ENCODE data around the gene PGM1. TPM values are rescaled to one million over a fixed set of nuclear protein-coding genes. Genes with fewer than 3 reads are reported as not detected.

The PGM1 gene
- polyA plus RNA-seq, 1 donor from 2014 or later: 24.7 TPM

DNA sequence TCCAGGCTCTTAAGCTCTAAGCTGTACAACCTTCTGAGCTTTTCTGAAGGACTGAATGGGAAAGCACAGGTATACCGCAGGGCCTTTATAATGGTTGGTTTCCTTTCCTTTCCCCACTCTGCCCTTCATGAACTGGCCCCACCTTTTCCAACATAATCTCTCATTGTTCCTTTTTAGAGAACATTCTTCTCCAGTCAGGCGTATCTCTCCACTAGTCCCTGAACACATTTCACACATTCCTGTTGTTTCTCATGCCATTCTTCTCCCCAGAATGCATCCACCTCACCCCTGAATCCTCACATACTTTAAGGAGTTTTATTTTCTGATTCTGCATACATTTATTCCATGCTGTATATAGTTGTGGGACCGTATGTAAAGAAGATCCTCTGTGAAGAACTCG, 41.3 kb downstream of the PGM1 start:
- Mint-ChIP-seq H3K9me3 (no peaks in the 10 kb centered on the region), H3K4me1 (no peaks in the 10 kb centered on the region), H3K27me3 (no peaks in the 10 kb centered on the region), H3K27ac (peak overlapping the region in 1 of 3 donors; percentile 29), H3K36me3 (peaks cover 20% of the 10 kb centered on the region), H3K4me3 (no peak overlapping the region)

DNA sequence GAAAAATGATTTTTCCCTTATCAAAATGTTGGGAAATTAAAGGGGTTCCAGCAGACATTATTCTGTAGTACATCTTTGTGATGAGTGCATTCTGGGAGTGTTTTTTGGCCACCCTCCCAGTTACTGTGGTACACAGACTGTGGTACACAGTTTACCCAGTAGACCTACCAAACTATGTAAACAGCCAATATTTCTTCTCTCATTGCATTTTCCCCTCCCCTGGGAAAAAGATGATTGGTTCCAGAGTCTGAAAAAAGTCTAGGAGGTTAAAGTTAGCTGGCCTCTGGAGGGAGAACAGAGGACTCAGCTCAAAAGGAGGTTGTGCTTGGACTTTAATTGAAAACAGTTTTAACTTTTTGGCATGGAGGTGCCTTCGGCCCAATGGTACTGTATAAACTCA, 42.5 kb downstream of the PGM1 start:
- no peaks in the 10 kb centered on the region for H3K27me3 Mint-ChIP-seq
- H3K9me3 Mint-ChIP-seq: no peaks in the 10 kb centered on the region
- H3K4me3 Mint-ChIP-seq: no peak overlapping the region
- peaks cover 23% of the 10 kb centered on the region for H3K36me3 Mint-ChIP-seq
- no peaks in the 10 kb centered on the region for H3K4me1 Mint-ChIP-seq
- peak overlapping the region in 1 of 3 donors; percentile 29 for H3K27ac Mint-ChIP-seq

DNA sequence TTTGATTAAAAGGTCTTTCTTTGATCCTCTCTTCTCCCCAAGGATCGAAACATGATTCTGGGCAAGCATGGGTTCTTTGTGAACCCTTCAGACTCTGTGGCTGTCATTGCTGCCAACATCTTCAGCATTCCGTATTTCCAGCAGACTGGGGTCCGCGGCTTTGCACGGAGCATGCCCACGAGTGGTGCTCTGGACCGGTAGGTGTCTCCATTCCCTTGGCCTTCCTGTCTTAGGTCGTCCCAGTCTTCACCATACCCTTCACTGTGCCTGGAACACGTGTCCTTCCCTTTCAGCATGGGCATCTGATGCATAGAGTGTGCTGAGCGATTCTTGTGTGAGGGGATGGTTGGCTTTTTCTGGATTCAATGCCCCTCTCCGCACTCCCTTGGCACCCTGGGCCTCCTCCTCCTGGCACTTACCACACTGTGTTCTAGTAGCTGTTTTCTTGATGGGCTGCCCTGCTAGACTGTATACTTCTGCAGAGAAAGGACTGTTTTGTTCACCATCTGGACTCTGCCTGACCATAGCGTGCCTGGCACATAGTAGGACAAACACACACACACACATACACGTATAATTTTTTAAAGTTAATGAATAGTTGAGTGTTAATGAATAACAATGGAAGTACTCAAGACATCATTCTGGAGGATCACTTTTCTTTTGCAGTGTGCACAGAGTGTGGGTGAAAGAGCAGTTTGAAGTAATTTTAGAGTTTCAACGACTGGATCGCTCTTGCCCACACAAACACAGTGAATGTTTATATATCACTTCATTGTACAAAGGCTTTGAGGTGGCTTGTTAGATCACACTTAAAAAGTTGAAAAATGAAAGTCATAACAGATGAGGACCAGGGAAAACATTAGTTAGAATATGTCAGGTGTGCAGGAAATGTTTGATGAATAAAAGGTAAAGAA, 43.2 kb downstream of the PGM1 start:
- Mint-ChIP-seq H3K4me1 (no peaks in the 10 kb centered on the region), H3K27ac (no peak overlapping the region), H3K36me3 (peaks cover 29% of the 10 kb centered on the region), H3K27me3 (no peaks in the 10 kb centered on the region), H3K9me3 (no peaks in the 10 kb centered on the region), H3K4me3 (no peak overlapping the region)

DNA sequence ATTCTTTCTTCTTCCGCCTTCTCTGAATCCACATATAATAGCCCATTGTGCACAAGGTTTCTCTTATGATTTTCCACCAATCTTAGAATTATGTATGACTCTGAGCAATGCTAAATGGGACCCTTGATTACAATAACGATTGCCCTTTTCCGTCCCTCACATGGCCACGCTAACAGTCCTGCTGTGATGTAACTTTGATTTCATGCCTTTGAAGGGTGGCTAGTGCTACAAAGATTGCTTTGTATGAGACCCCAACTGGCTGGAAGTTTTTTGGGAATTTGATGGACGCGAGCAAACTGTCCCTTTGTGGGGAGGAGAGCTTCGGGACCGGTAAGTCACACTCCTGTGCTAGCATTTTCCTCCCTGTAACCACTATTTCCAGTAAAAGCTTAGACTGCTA, 45.3 kb downstream of the PGM1 start:
- H3K4me3 Mint-ChIP-seq: no peak overlapping the region
- H3K9me3 Mint-ChIP-seq: no peaks in the 10 kb centered on the region
- H3K36me3 Mint-ChIP-seq: peaks cover 23% of the 10 kb centered on the region
- H3K27me3 Mint-ChIP-seq: no peaks in the 10 kb centered on the region
- no peaks in the 10 kb centered on the region for H3K4me1 Mint-ChIP-seq
- H3K27ac Mint-ChIP-seq: no peak overlapping the region

DNA sequence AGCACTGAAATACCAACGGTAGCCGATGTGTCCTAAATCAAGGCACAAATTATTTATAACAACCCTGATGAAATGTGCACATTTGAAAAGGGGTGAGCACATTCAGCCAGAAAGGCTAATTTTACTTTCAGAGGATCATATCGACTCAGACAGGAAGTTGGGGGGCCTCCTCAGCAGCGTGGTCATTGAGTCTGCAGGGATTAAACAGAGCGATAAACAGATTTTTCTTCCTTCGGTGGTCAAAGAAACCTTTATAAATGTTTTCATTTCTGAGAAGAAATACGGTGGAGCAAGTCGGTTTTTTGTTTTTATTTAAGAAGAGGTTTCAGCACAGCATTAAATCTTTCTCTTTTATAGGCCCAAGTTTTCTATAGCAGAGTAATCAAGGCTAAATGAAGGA, 45.7 kb downstream of the PGM1 start:
- Mint-ChIP-seq H3K27me3 (no peaks in the 10 kb centered on the region), H3K4me1 (no peaks in the 10 kb centered on the region), H3K27ac (no peak overlapping the region), H3K9me3 (no peaks in the 10 kb centered on the region), H3K4me3 (no peak overlapping the region), H3K36me3 (peaks cover 26% of the 10 kb centered on the region)

DNA sequence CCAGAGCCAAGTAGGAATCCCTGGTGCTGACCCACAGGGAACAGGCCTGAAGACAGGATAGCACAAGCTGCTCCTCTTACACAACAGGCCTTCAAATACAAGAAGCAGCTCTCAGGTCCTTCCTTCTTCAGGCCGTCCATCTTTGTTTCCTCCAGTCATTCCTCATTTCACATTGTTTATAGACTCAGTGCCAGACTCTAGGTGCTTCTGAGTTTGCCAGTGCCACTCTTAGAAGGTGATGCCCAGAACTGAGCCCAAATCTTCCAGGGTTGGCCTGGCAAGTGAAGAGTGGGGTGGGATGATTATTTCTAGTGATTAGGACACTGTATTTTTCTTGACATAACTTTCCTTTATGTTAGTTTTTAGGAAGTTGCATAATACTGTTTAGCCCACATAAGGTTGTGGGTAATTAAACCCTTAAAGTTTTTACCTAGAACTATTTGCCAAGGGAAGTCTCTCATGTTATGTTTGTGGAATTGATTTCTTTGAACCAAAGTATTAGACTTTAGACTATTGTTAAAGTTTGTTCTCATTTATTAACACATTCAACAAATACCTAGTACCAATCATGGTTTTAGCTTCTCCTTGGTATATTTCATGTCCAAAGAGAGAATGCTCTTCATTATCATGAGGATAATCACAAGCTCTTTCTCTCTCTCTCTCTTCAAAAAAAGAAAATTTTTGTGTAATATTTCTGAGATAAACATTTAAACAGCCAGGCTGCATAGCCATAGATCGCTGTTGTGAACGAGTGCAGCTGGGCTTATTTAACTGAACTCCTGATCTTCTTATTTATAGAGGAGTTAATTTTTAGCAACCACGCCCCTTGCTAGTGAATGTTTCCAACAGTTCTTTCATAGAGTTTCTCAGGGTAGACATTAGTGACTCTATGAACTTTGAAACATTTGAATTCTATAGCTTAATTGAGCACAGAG, 47.7 kb downstream of the PGM1 start:
- Mint-ChIP-seq H3K27me3 (no peaks in the 10 kb centered on the region), H3K36me3 (peaks cover 26% of the 10 kb centered on the region), H3K27ac (no peak overlapping the region), H3K9me3 (no peaks in the 10 kb centered on the region), H3K4me1 (no peaks in the 10 kb centered on the region), H3K4me3 (no peak overlapping the region)

DNA sequence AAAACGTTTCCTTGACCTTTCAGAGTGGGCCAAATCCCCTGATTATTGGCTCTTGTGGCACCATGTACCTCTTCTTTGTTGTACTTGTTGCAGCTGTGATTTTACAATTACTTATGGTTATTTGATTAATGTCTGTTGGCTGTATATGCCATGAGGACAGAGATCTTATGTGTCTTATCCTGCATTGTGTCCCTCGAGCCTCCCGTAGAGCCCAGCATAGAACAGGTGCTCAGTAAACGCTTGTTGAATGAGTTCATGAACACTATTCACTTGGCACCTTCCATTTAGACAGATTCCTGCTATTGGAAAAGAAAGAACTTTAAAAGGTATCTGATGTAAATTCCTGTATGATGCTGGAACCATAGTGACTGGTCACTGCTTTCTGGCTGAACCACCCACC, 48.4 kb downstream of the PGM1 start:
- H3K4me1 Mint-ChIP-seq: no peaks in the 10 kb centered on the region
- no peaks in the 10 kb centered on the region for H3K9me3 Mint-ChIP-seq
- no peak overlapping the region for H3K27ac Mint-ChIP-seq
- no peak overlapping the region for H3K4me3 Mint-ChIP-seq
- H3K36me3 Mint-ChIP-seq: peaks cover 24% of the 10 kb centered on the region
- no peaks in the 10 kb centered on the region for H3K27me3 Mint-ChIP-seq

DNA sequence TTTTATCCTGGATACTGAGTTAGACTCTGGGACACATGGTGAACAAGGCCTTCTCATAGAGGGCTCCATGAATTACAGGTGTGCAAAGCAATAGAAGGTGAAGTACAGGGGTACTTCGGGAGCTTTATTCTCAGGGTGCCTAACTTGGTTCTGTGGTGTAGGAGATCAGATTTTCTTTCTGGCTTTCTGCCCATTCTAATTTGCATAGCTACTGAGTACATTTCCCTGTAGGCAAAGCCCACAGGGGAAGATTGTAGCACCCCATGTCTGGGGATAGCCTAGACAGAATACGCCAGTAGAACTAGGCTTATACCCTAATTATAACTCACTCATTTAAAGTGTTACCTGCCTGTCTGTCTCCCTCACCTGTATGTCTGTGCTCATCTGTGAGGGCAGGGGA, 49.7 kb downstream of the PGM1 start:
- Mint-ChIP-seq H3K36me3 (peaks cover 17% of the 10 kb centered on the region), H3K9me3 (no peaks in the 10 kb centered on the region)

DNA sequence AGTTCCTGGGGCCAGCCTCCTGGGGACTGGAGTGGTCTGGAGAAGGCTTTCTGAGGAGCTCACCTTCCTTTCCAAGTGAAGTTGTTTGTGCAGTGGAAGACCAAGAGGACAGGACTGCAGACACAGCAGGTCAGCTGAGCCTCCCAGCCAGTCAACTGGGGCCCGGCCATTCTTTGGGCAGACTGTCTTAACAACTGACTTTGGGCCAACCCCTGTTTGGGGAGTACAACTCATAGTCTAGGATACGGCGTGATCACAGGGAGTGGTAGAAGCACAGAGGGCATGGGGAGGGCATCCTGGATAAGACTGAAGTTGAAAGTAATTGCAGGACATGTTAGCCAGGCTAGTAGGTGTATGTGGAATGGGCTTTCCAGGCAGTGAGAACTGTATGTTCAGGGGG, 50.3 kb downstream of the PGM1 start:
- H3K27me3 Mint-ChIP-seq: no peaks in the 10 kb centered on the region
- H3K4me1 Mint-ChIP-seq: no peaks in the 10 kb centered on the region
- peaks cover 20% of the 10 kb centered on the region for H3K36me3 Mint-ChIP-seq
- H3K27ac Mint-ChIP-seq: no peak overlapping the region
- no peak overlapping the region for H3K4me3 Mint-ChIP-seq
- no peaks in the 10 kb centered on the region for H3K9me3 Mint-ChIP-seq

More for the DNA sequence above, 49.7 kb downstream of the PGM1 start:
- no peaks in the 10 kb centered on the region for H3K4me1 Mint-ChIP-seq
- H3K27ac Mint-ChIP-seq: no peak overlapping the region
- no peaks in the 10 kb centered on the region for H3K27me3 Mint-ChIP-seq
- H3K4me3 Mint-ChIP-seq: no peak overlapping the region

DNA sequence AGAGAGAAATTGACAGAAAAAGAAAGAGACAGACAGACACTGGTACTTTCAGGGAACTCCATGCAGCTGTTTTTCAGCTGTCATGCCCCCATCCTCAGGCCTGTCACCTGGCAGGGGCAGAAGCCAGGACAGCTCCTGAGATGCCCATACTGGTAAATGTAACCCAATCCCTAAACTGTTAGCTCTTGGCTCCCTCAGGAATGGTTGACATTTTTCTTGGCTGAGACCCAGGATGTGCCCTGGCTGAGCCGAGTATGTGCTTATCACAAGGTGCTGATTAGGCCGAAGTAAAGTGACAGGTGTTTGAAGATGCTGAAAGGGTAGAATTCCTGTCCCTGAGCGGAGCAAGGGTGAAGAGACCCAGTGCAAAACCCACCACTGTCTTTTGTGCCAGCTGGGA, 50.7 kb downstream of the PGM1 start:
- no peaks in the 10 kb centered on the region for H3K4me1 Mint-ChIP-seq
- H3K9me3 Mint-ChIP-seq: no peaks in the 10 kb centered on the region
- H3K4me3 Mint-ChIP-seq: no peak overlapping the region
- H3K27ac Mint-ChIP-seq: no peak overlapping the region
- peaks cover 20% of the 10 kb centered on the region for H3K36me3 Mint-ChIP-seq
- no peaks in the 10 kb centered on the region for H3K27me3 Mint-ChIP-seq

DNA sequence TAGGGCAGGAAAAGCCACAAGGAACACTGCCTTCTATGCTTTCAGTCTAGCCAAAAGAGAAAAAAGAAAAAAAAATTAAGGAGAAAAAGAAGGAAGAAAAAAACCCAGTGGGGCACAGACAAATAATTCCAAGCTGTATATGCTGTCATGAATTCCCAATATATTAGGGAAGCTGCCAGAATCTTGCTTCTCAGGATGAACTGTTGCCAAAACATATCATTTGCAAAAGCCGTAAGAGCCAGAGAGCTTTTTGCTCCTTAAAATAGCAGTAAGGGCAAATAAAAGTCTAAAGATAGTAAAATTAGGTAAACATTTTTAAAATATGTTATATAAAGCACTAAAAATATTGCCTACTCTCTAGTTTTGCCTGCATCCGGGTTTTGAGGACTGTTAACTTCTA, 52.1 kb downstream of the PGM1 start:
- H3K27ac Mint-ChIP-seq: no peak overlapping the region
- H3K4me3 Mint-ChIP-seq: no peak overlapping the region
- H3K9me3 Mint-ChIP-seq: no peaks in the 10 kb centered on the region
- H3K36me3 Mint-ChIP-seq: peaks cover 22% of the 10 kb centered on the region
- H3K27me3 Mint-ChIP-seq: no peaks in the 10 kb centered on the region
- no peaks in the 10 kb centered on the region for H3K4me1 Mint-ChIP-seq

DNA sequence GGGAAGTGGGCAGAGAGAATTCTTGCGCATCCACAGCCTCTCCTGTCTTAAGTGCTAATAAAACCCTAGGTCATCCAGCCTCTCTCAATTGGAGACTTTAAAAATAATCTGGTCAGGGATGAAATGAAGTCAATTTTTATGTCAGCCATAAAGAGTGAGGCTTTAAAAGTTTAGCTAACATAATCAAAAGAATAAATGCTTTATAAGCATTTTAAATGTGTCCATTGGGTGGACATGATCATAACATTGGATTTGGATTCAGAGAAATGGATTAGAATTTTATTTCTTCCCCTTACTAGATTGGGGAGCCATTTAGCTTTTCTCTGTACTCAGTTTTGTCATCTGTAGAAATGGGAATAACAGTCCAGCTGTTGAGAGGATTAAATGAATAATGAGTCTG, 55.5 kb downstream of the PGM1 start:
- Mint-ChIP-seq H3K4me3 (no peak overlapping the region), H3K9me3 (no peaks in the 10 kb centered on the region), H3K4me1 (no peaks in the 10 kb centered on the region), H3K27me3 (no peaks in the 10 kb centered on the region), H3K36me3 (peaks cover 18% of the 10 kb centered on the region), H3K27ac (no peak overlapping the region)

DNA sequence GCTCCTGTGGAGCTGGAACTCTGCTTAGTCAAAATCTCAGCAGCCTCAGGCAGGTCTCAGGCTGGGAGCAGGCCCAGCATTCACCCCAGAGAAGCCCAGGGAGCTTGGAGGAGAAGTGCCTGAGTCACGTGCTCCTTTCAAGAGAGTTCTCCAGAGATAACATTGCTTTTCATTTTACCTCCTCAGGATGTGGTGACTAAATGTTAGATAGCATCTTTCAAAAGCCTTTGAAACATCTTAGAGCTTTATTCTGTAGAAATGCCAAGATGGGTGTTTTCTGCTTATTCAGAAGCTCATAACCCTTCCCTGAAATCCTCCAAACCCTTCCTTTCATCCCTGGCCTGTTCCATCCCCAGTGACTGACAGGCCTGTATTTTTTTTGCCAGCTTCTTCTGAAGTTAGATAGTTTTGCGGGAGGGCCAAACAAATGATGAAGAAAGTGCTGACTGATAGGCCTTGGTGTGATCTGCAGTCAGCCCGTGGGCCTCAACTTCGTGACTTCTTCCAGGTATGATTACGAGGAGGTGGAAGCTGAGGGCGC, 58.0 kb downstream of the PGM1 start:
- H3K9me3 Mint-ChIP-seq: no peaks in the 10 kb centered on the region
- no peak overlapping the region for H3K4me3 Mint-ChIP-seq
- no peaks in the 10 kb centered on the region for H3K27me3 Mint-ChIP-seq
- no peaks in the 10 kb centered on the region for H3K4me1 Mint-ChIP-seq
- peak overlapping the region in 1 of 3 donors; percentile 47 for H3K27ac Mint-ChIP-seq
- H3K36me3 Mint-ChIP-seq: peaks cover 19% of the 10 kb centered on the region

DNA sequence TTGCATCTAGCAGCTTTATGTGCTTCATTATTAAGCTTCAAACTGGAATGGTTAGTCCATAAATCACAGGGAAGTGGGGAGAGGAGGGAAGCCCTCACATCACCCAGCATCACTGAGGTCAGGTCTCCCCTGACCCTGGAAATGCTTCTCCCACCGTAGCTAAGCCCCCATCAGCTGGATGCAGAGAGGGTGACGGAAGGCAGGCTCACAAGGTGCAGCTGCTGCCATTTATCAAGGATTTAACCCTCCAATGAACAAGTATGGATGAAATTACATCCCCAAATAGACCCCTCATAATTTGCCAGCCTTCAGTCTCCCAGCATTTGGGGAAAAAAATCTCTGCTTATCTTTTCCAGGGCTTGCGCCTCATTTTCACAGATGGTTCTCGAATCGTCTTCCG, 60.8 kb downstream of the PGM1 start:
- Mint-ChIP-seq H3K4me1 (no peaks in the 10 kb centered on the region), H3K27me3 (no peaks in the 10 kb centered on the region), H3K36me3 (peaks cover 26% of the 10 kb centered on the region), H3K4me3 (no peak overlapping the region), H3K27ac (no peak overlapping the region), H3K9me3 (peaks cover 0 to 2% (median 0%) of the 10 kb centered on the region in 3 donors)

DNA sequence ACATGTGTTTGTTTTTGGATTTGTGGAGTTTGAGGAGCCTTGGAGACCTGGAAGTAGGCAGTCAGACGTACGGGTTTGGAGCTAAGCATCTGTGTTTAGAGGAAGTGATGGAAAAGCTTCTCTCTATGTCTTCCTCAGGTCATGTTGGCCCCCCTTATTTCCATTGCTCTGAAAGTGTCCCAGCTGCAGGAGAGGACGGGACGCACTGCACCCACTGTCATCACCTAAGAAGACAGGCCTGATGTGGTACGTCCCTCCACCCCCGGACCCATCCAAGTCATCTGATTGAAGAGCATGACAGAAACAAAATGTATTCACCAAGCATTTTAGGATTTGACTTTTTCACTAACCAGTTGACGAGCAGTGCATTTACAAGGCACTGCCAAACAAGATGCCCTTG, 66.2 kb downstream of the PGM1 start:
- Mint-ChIP-seq H3K27ac (no peak overlapping the region), H3K4me3 (no peak overlapping the region), H3K4me1 (no peaks in the 10 kb centered on the region), H3K36me3 (peaks cover 22% of the 10 kb centered on the region), H3K27me3 (no peaks in the 10 kb centered on the region), H3K9me3 (peaks cover 2 to 4% (median 2%) of the 10 kb centered on the region in 3 donors)

Measured in IgD-negative memory B cell (primary cell).